GM10248 (cell line): ENCODE results near the gene ZNF814.
"Not testable (repeated sequence)": the region's sequence is repeated elsewhere in the genome, so short reads cannot be mapped to it uniquely, and the experiment has no call there.

Experiments
- CTCF ChIA-PET: fragments of 300-600 bp; sonication (Branson Sonifier 250); formaldehyde crosslinking; extraction: SDS; loops from one replicate; lab custom pipeline; 2021; ENCODE audit warnings: antibody characterized with exemption; lab: Yijun Ruan, JAX
- POLR2A ChIA-PET: fragments of 350-650 bp; sonication (Branson Sonifier 250); formaldehyde crosslinking; extraction: SDS; loops from one replicate; lab custom pipeline; 2020; ENCODE audit warnings: antibody characterized with exemption; lab: Yijun Ruan, JAX
- DNase-seq: peaks from one replicate; pipeline ENCODE4 v3.0.0; 2012; ENCODE audit errors: extremely low spot score
- CTCF ChIP-seq: IDR thresholded peaks from 2 replicates; pipeline ENCODE4 v1.5.1; 2012; ENCODE audit warnings: mild to moderate bottlenecking, low read depth; ENCODE audit errors: extremely low read depth, missing control alignments, control extremely low read depth

ZNF814 gene

GRCh38 chr19:57914531-57914930, 25.7 kb upstream of the ZNF814 start:
- TF ChIP-seq CTCF: no peak
- no peak for DNase-seq
- CTCF ChIA-PET: no interaction called here
- POLR2A ChIA-PET: no interaction called here

- ChIA-PET POLR2A (no interaction called here), CTCF (interaction anchor here (1.0 kb wide), 1 partner anchor 9 kb away, joined by 3 read pairs; the partner anchor contains the start of gene ZNF417)
- no peak for DNase-seq
- TF ChIP-seq CTCF: no peak
These were observed 18.6 kb upstream of the ZNF814 start for GRCh38 chr19:57907394-57907793.

- no peak for TF ChIP-seq CTCF
These were observed 16.4 kb upstream of the ZNF814 start for GRCh38 chr19:57905258-57905657.

GRCh38 chr19:57903618-57904184, 14.9 kb upstream of the ZNF814 start:
- no peak for TF ChIP-seq CTCF
- ChIA-PET POLR2A (no interaction called here), CTCF (interaction anchor here (1.2 to 2.7 kb wide), 2 partner anchors 15 to 103 kb away, joined by 3 to 8 read pairs; partner anchors contain the start of gene ZNF814)
- no peak for DNase-seq

More at GRCh38 chr19:57905258-57905657, 16.4 kb upstream of the ZNF814 start:
- CTCF ChIA-PET: interaction anchor here (0.9 to 2.7 kb wide), 2 partner anchors 17 to 85 kb away, joined by 3 to 8 read pairs; partner anchors contain the start of gene ZNF814
- no peak for DNase-seq
- POLR2A ChIA-PET: no interaction called here

- CTCF ChIA-PET: no interaction called here
- no peak for TF ChIP-seq CTCF
These were observed 11.5 kb upstream of the ZNF814 start for GRCh38 chr19:57900311-57900710.

GRCh38 chr19:57890706-57891105, 1.9 kb upstream of the ZNF814 start:
- POLR2A ChIA-PET, CTCF ChIA-PET, DNase-seq: not testable (repeated sequence)

More at GRCh38 chr19:57900311-57900710, 11.5 kb upstream of the ZNF814 start:
- POLR2A ChIA-PET: no interaction called here
- no peak for DNase-seq

- ChIA-PET POLR2A (no interaction called here), CTCF (interaction anchor here (0.8 to 2.2 kb wide), 7 partner anchors 11 to 41 kb away, joined by 3 to 8 read pairs (median 3); partner anchors contain the start of gene ZNF417)
- peak; percentile 22 for DNase-seq
- TF ChIP-seq CTCF: no peak
These were observed 704 bp downstream of the ZNF814 start for GRCh38 chr19:57888107-57888559.
